ENCODE measurements around the gene GJB5.

- no peak for TF ChIP-seq CTCF (IDR thresholded peaks at IDR 0.05)
- no peak for TF ChIP-seq SIN3A (IDR thresholded peaks at IDR 0.05; ENCODE audit: borderline replicate concordance, insufficient read depth, low read depth, low read length)
- TF ChIP-seq POLR2AphosphoS5 (IDR thresholded peaks at IDR 0.05; ENCODE audit: low read depth, low read length) = no peak
- TF ChIP-seq REST (IDR thresholded peaks at IDR 0.05; ENCODE audit: insufficient read depth in 1 of 2, low read depth in 2 of 2, low read length in 1 of 2) = no peak
Measured at GRCh38 chr1:34795916-34796315, 41.1 kb downstream of the GJB5 start.
